ENCODE measurements around the gene MPPED2. TPM values are rescaled to one million over a fixed set of nuclear protein-coding genes. Genes with fewer than 3 reads are reported as not detected.

MPPED2 gene
- total RNA-seq, 1 experiment from 2014 or later, result 2.4 TPM

DNA sequence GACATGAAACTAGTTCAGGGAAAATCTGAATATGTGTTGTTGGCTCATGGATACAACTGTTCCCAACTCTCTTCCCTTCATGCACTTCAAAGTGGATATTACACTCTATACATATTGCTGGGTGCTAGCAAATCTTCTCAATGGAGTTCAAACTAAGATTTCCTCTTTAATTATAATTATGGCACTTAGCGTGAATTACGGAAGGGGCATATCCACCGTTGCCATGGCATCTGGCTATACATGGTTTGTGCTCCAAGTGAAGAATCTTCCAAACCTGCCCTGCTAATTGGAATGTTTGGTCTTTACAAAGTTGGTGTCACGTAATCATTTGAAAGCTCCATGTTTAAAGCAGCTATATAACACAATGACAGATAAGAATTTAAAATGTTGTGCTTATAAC lies 5.6 kb downstream of the MPPED2 start:
- CTCF ChIA-PET, result no interaction called here
- POLR2A ChIA-PET, result no interaction called here
- ATAC-seq (no peak), DNase-seq (ENCODE audit: low spot score) (no peak)
- H3K4me1 Mint-ChIP-seq, result peaks cover 29% of the 10 kb centered on the region
- H3K36me3 Mint-ChIP-seq, result peaks cover 15% of the 10 kb centered on the region
- peaks cover 41% of the 10 kb centered on the region for H3K27me3 Mint-ChIP-seq (ENCODE audit: low read depth)
- TF ChIP-seq ZNF232 (CRISPR knock-in tag; IDR thresholded peaks at IDR 0.05), result no peak
- no peak for TF ChIP-seq GRHL2 (CRISPR knock-in tag; IDR thresholded peaks at IDR 0.05; ENCODE audit: insufficient replicate concordance, severe bottlenecking)
- TF ChIP-seq OVOL2 (CRISPR knock-in tag; IDR thresholded peaks at IDR 0.05; ENCODE audit: borderline replicate concordance), result no peak
- TF ChIP-seq, protein P1, sequence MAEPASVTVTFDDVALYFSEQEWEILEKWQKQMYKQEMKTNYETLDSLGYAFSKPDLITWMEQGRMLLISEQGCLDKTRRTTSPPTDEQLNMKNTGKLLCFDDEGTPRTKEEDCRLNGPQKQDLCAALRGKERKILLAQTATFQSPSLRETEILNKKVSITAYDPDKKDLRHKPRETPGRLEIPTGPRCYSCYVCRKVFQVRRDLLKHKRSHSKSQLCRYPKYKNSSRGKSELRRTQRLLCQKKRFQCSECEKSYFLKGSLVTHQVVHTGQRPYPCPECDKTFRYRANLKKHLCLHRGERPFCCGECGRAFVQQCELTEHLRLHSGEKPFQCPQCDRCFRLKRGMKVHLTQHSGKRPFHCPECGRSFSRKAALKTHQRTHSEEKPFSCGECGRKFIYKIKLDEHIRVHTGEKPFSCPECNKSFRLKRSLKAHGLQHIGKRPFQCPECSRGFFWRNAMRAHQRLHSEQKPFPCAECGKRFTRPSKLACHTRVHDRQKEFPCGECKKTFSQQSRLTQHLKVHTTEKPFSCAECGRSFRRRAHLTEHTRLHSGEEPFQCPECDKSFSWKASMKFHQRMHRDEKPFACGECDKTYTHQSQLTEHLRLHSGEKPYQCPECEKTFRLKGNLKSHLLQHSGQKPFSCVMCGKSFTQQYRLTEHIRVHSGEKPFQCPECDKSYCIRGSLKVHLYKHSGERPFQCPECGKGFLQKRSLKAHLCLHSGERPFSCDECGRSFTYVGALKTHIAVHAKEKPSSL (CRISPR knock-in tag; conservative IDR thresholded peaks at IDR 0.05), result no peak
- TF ChIP-seq NR2C2 (CRISPR knock-in tag; IDR thresholded peaks at IDR 0.05), result no peak
- TF ChIP-seq, protein P2, sequence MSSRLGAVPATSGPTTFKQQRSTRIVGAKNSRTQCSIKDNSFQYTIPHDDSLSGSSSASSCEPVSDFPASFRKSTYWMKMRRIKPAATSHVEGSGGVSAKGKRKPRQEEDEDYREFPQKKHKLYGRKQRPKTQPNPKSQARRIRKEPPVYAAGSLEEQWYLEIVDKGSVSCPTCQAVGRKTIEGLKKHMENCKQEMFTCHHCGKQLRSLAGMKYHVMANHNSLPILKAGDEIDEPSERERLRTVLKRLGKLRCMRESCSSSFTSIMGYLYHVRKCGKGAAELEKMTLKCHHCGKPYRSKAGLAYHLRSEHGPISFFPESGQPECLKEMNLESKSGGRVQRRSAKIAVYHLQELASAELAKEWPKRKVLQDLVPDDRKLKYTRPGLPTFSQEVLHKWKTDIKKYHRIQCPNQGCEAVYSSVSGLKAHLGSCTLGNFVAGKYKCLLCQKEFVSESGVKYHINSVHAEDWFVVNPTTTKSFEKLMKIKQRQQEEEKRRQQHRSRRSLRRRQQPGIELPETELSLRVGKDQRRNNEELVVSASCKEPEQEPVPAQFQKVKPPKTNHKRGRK (CRISPR knock-in tag; IDR thresholded peaks at IDR 0.05; ENCODE audit: borderline replicate concordance), result no peak
- TF ChIP-seq TCF7 (CRISPR knock-in tag; IDR thresholded peaks at IDR 0.05; ENCODE audit: low read depth), result no peak
- TF ChIP-seq CREM (CRISPR knock-in tag; IDR thresholded peaks at IDR 0.05), result no peak
- no peak for TF ChIP-seq MYBL2 (CRISPR knock-in tag; IDR thresholded peaks at IDR 0.05)
- TF ChIP-seq, protein P3, sequence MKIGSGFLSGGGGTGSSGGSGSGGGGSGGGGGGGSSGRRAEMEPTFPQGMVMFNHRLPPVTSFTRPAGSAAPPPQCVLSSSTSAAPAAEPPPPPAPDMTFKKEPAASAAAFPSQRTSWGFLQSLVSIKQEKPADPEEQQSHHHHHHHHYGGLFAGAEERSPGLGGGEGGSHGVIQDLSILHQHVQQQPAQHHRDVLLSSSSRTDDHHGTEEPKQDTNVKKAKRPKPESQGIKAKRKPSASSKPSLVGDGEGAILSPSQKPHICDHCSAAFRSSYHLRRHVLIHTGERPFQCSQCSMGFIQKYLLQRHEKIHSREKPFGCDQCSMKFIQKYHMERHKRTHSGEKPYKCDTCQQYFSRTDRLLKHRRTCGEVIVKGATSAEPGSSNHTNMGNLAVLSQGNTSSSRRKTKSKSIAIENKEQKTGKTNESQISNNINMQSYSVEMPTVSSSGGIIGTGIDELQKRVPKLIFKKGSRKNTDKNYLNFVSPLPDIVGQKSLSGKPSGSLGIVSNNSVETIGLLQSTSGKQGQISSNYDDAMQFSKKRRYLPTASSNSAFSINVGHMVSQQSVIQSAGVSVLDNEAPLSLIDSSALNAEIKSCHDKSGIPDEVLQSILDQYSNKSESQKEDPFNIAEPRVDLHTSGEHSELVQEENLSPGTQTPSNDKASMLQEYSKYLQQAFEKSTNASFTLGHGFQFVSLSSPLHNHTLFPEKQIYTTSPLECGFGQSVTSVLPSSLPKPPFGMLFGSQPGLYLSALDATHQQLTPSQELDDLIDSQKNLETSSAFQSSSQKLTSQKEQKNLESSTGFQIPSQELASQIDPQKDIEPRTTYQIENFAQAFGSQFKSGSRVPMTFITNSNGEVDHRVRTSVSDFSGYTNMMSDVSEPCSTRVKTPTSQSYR (CRISPR knock-in tag; IDR thresholded peaks at IDR 0.05), result no peak
- TF ChIP-seq ETV6 (CRISPR knock-in tag; IDR thresholded peaks at IDR 0.05), result no peak
- no peak overlapping the region for H3K4me3 Mint-ChIP-seq
- no peak overlapping the region for H3K27ac Mint-ChIP-seq
- H3K9me3 Mint-ChIP-seq, result no peaks in the 10 kb centered on the region

DNA sequence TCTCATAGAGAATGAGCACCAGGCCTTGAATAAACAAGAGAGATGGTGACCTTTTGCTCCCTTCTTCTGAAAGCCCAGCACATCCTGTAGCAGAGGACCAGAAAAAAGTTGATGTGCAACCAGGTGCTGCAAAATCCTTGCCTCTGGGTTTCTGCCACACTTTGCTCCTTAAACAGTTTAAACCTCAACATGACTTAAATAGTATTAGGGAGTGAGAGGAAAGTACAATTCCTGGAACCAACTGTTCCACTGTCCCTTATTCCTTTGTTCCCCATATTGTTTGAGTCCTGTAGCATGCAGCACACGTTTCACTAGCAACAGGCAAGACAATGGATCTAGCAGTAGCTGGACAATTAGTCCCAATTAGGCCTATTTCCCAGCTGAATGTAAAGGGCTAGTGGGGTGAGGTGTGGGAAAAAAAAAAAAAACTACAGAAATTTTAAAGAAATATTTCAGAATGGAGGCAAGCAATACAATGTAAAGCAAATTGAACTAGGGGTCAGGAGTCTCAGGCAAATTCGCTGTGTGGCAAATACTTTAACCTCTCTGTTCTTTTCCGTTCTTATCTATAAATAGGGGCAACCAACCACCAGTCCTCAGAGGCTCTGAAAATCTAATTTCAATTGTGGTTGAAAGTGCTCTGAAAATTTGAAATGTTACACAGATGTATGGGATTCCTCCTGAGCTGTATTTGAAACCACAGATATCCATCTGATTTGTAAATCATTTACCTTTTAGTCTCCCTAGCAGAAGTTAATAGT lies 6.6 kb downstream of the MPPED2 start:
- ATAC-seq (no peak), DNase-seq (ENCODE audit: low spot score) (no peak)
- no peak overlapping the region for H3K4me3 Mint-ChIP-seq
- no peak overlapping the region for H3K27ac Mint-ChIP-seq
- H3K4me1 Mint-ChIP-seq, result peaks cover 30% of the 10 kb centered on the region
- H3K9me3 Mint-ChIP-seq, result no peaks in the 10 kb centered on the region
- H3K36me3 Mint-ChIP-seq, result peaks cover 15% of the 10 kb centered on the region
- TF ChIP-seq TCF7 (CRISPR knock-in tag; IDR thresholded peaks at IDR 0.05; ENCODE audit: low read depth) (no peak), NFATC4 (CRISPR knock-in tag; IDR thresholded peaks at IDR 0.05) (no peak), OVOL2 (CRISPR knock-in tag; IDR thresholded peaks at IDR 0.05; ENCODE audit: borderline replicate concordance) (no peak), TP53 (CRISPR knock-in tag; IDR thresholded peaks at IDR 0.05) (no peak), ZNF138 (CRISPR knock-in tag; conservative IDR thresholded peaks at IDR 0.05) (no peak), SOX15 (CRISPR knock-in tag; IDR thresholded peaks at IDR 0.05) (no peak), GTF2I (CRISPR knock-in tag; conservative IDR thresholded peaks at IDR 0.05) (no peak), ZNF232 (CRISPR knock-in tag; IDR thresholded peaks at IDR 0.05) (no peak), CREM (CRISPR knock-in tag; IDR thresholded peaks at IDR 0.05) (no peak), SMAD4 (CRISPR knock-in tag; IDR thresholded peaks at IDR 0.05) (no peak), TEAD1 (CRISPR knock-in tag; IDR thresholded peaks at IDR 0.05) (no peak)
- TF ChIP-seq, protein P4, sequence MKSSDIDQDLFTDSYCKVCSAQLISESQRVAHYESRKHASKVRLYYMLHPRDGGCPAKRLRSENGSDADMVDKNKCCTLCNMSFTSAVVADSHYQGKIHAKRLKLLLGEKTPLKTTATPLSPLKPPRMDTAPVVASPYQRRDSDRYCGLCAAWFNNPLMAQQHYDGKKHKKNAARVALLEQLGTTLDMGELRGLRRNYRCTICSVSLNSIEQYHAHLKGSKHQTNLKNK (CRISPR knock-in tag; IDR thresholded peaks at IDR 0.05), result no peak
- TF ChIP-seq, protein P5, sequence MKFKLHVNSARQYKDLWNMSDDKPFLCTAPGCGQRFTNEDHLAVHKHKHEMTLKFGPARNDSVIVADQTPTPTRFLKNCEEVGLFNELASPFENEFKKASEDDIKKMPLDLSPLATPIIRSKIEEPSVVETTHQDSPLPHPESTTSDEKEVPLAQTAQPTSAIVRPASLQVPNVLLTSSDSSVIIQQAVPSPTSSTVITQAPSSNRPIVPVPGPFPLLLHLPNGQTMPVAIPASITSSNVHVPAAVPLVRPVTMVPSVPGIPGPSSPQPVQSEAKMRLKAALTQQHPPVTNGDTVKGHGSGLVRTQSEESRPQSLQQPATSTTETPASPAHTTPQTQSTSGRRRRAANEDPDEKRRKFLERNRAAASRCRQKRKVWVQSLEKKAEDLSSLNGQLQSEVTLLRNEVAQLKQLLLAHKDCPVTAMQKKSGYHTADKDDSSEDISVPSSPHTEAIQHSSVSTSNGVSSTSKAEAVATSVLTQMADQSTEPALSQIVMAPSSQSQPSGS (CRISPR knock-in tag; IDR thresholded peaks at IDR 0.05; ENCODE audit: borderline replicate concordance, low read depth), result no peak
- TF ChIP-seq, protein P6, sequence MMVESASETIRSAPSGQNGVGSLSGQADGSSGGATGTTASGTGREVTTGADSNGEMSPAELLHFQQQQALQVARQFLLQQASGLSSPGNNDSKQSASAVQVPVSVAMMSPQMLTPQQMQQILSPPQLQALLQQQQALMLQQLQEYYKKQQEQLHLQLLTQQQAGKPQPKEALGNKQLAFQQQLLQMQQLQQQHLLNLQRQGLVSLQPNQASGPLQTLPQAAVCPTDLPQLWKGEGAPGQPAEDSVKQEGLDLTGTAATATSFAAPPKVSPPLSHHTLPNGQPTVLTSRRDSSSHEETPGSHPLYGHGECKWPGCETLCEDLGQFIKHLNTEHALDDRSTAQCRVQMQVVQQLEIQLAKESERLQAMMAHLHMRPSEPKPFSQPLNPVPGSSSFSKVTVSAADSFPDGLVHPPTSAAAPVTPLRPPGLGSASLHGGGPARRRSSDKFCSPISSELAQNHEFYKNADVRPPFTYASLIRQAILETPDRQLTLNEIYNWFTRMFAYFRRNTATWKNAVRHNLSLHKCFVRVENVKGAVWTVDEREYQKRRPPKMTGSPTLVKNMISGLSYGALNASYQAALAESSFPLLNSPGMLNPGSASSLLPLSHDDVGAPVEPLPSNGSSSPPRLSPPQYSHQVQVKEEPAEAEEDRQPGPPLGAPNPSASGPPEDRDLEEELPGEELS (CRISPR knock-in tag; IDR thresholded peaks at IDR 0.05), result no peak
- TF ChIP-seq, protein P7, sequence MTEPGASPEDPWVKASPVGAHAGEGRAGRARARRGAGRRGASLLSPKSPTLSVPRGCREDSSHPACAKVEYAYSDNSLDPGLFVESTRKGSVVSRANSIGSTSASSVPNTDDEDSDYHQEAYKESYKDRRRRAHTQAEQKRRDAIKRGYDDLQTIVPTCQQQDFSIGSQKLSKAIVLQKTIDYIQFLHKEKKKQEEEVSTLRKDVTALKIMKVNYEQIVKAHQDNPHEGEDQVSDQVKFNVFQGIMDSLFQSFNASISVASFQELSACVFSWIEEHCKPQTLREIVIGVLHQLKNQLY (CRISPR knock-in tag; IDR thresholded peaks at IDR 0.05), result no peak
- POLR2A ChIA-PET, result no interaction called here
- peaks cover 36% of the 10 kb centered on the region for H3K27me3 Mint-ChIP-seq (ENCODE audit: low read depth)
- CTCF ChIA-PET, result no interaction called here
